ENCODE results near the gene GSTA2.
"Not testable (repeated sequence)": the region's sequence is repeated elsewhere in the genome, so short reads cannot be mapped to it uniquely, and the experiment has no call there.

DNA sequence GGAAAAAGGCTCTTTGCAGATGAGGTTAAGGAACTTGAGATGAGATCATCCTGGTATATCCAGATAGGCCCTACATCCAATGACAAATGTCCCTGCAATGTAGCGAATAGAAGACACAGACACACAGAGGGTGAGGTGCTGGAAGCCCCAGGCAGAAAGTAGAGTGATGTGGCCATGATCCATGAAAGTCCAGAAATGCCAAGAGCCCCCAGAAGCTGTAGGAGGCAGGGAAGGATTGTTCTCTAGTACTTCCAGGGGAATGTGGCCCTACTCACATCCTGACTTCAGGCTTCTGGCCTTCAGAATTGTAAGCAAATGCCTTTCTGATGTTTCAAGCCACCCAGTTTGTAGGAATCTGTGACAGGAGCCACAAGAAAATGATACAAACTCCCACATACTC is 26.4 kb upstream of the GSTA2 start:
- TF ChIP-seq POLR2A (IDR thresholded peaks at IDR 0.05; ENCODE audit: low read depth, low read length); POLR2AphosphoS5 (IDR thresholded peaks at IDR 0.05; ENCODE audit: low read depth, low read length); SPI1 (IDR thresholded peaks at IDR 0.05; ENCODE audit: low read depth, low read length); TAF1 (IDR thresholded peaks at IDR 0.05; ENCODE audit: low read depth, low read length); POU2F2 (IDR thresholded peaks at IDR 0.05; ENCODE audit: low read depth, low read length); PAX5 (IDR thresholded peaks at IDR 0.05; ENCODE audit: insufficient read depth, low read length, severe bottlenecking): not testable (repeated sequence)

Data from GM12891 (cell line).